ENCODE measurements around the gene KREMEN1.
"Not testable (repeated sequence)": the region's sequence is repeated elsewhere in the genome, so short reads cannot be mapped to it uniquely, and the experiment has no call there.

The KREMEN1 gene

GRCh38 chr22:29072979-29073617 is at the start of gene KREMEN1:
Gene KREMEN1, plus strand, starts transcription at chr22:29073035. Its CDS starts 96 bp downstream, at chr22:29073131.
- no peak for DNase-seq (ENCODE audit: low spot score)

- no peak for DNase-seq (ENCODE audit: low spot score)
Observed at GRCh38 chr22:29023172-29023796, 49.6 kb upstream of the KREMEN1 start.

GRCh38 chr22:29026579-29026978 is 46.3 kb upstream of the KREMEN1 start:
- DNase-seq (ENCODE audit: low spot score) = no peak

GRCh38 chr22:29028468-29028867 is 44.4 kb upstream of the KREMEN1 start:
- no peak for DNase-seq (ENCODE audit: low spot score)

- no peak for DNase-seq (ENCODE audit: low spot score)
Observed at GRCh38 chr22:29029202-29030000, 43.4 kb upstream of the KREMEN1 start.

- DNase-seq (ENCODE audit: low spot score) = peak; percentile 52
Observed at GRCh38 chr22:29030016-29030617, 42.7 kb upstream of the KREMEN1 start.

GRCh38 chr22:29030618-29031226 is 42.1 kb upstream of the KREMEN1 start:
- DNase-seq (ENCODE audit: low spot score) = peak; percentile 83

- peak; percentile 69 for DNase-seq (ENCODE audit: low spot score)
Observed at GRCh38 chr22:29031227-29032011, 41.4 kb upstream of the KREMEN1 start.

GRCh38 chr22:29032014-29032475 is 40.8 kb upstream of the KREMEN1 start:
- no peak for DNase-seq (ENCODE audit: low spot score)

- DNase-seq (ENCODE audit: low spot score) = no peak
Observed at GRCh38 chr22:29032584-29032983, 40.3 kb upstream of the KREMEN1 start.

GRCh38 chr22:29037340-29037932 is 35.4 kb upstream of the KREMEN1 start:
- no peak for DNase-seq (ENCODE audit: low spot score)

GRCh38 chr22:29039148-29039547 is 33.7 kb upstream of the KREMEN1 start:
- DNase-seq (ENCODE audit: low spot score) = no peak

GRCh38 chr22:29039684-29040083 is 33.2 kb upstream of the KREMEN1 start:
- DNase-seq (ENCODE audit: low spot score) = not testable (repeated sequence)

- peak; percentile 75 for DNase-seq (ENCODE audit: low spot score)
Observed at GRCh38 chr22:29040385-29041275, 32.2 kb upstream of the KREMEN1 start.

GRCh38 chr22:29041408-29041807 is 31.4 kb upstream of the KREMEN1 start:
- DNase-seq (ENCODE audit: low spot score) = no peak

GRCh38 chr22:29043906-29044575 is 28.8 kb upstream of the KREMEN1 start:
- DNase-seq (ENCODE audit: low spot score) = no peak

- DNase-seq (ENCODE audit: low spot score) = no peak
Observed at GRCh38 chr22:29044657-29045176, 28.1 kb upstream of the KREMEN1 start.

- DNase-seq (ENCODE audit: low spot score) = no peak
Observed at GRCh38 chr22:29048822-29049654, 23.8 kb upstream of the KREMEN1 start.

Data from LoVo (cell line).